CD14-positive monocyte (primary cell): Measurements from ENCODE around the gene BIRC3. TPM values are rescaled to one million over a fixed set of nuclear protein-coding genes. Genes with fewer than 3 reads are reported as not detected.

Experiments used
- DNase-seq, 3 donors: peaks; one replicate each; pipeline ENCODE4 v3.0.0-alpha.2; 2011 to 2022
- H2AFZ ChIP-seq: 2 replicates; pipeline ENCODE4 v1.6.0; 2012; ENCODE audit warnings: mild to moderate bottlenecking, low read depth, low read length, inconsistent platforms; ENCODE audit not compliant: insufficient read depth, poor library complexity, severe bottlenecking
- H3K27ac ChIP-seq, 2 donors: 1 replicate in 1 of 2; 2 replicates in 1 of 2; pipeline ENCODE4 v1.5.1; 2012 to 2013; ENCODE audit warnings: low read length in 2 of 2, control low read depth in 1 of 2, inconsistent platforms in 1 of 2, low read depth in 1 of 2, mild to moderate bottlenecking in 1 of 2
- H3K27me3 ChIP-seq, 2 donors: one replicate each; pipeline versions ENCODE4 v1.6.0 to v1.6.1; 2011 to 2013; ENCODE audit warnings: low read length in 2 of 2; ENCODE audit not compliant: control insufficient read depth in 2 of 2, insufficient read depth in 2 of 2
- H3K36me3 ChIP-seq, 2 donors: replicated peaks in 1 of 2; 1 replicate in 1 of 2; 2 replicates in 1 of 2; pipeline versions ENCODE4 v1.5.1 to v1.6.1; 2012 to 2013; ENCODE audit warnings: low read length in 2 of 2, control low read depth in 1 of 2, inconsistent platforms in 1 of 2, mild to moderate bottlenecking in 1 of 2; ENCODE audit not compliant: insufficient read depth in 2 of 2, control insufficient read depth in 1 of 2
- H3K4me1 ChIP-seq, 2 donors: 1 replicate in 1 of 2; 2 replicates in 1 of 2; pipeline versions ENCODE4 v1.5.1 to v1.6.1; 2012 to 2013; ENCODE audit warnings: low read length in 2 of 2, control low read depth in 1 of 2, inconsistent platforms in 1 of 2, mild to moderate bottlenecking in 1 of 2, moderate library complexity in 1 of 2; ENCODE audit not compliant: insufficient read depth in 2 of 2, control insufficient read depth in 1 of 2
- H3K4me2 ChIP-seq: replicated peaks from 2 replicates; pipeline ENCODE3; 2012; ENCODE audit warnings: low read length, moderate library complexity, mild to moderate bottlenecking; ENCODE audit not compliant: poor library complexity, severe bottlenecking; ENCODE audit errors: extremely low read depth
- H3K4me3 ChIP-seq, 3 experiments: fragments of 200-600 bp in 1 of 3; sonication (generic) in 1 of 3; replicated peaks in 1 of 3; 1 replicate in 2 of 3; 2 replicates in 1 of 3; pipeline ENCODE4 v1.5.1; 2011 to 2013; ENCODE audit warnings: low read length in 3 of 3, mild to moderate bottlenecking in 3 of 3, control low read depth in 2 of 3, low read depth in 2 of 3, inconsistent platforms in 1 of 3, moderate library complexity in 1 of 3
- H3K79me2 ChIP-seq: 2 replicates; pipeline ENCODE4 v1.6.0; 2012; ENCODE audit warnings: mild to moderate bottlenecking, control low read depth, inconsistent platforms, low read length, moderate library complexity; ENCODE audit not compliant: insufficient read depth
- H3K9ac ChIP-seq: 2 replicates; pipeline ENCODE4 v1.6.0; 2017; ENCODE audit warnings: low read length, mild to moderate bottlenecking; ENCODE audit not compliant: insufficient read depth, poor library complexity, severe bottlenecking
- H3K9me3 ChIP-seq, 2 donors: replicated peaks in 1 of 2; 1 replicate in 1 of 2; 2 replicates in 1 of 2; pipeline versions ENCODE4 v1.5.1 to v1.6.1; 2012 to 2013; ENCODE audit warnings: low read length in 2 of 2, control low read depth in 1 of 2; ENCODE audit not compliant: control insufficient read depth in 1 of 2, insufficient read depth in 1 of 2
- H4K20me1 ChIP-seq: 2 replicates; pipeline ENCODE4 v1.6.0; 2012; ENCODE audit warnings: mild to moderate bottlenecking, low read length, control low read depth, moderate library complexity; ENCODE audit not compliant: insufficient read depth
- H3K27ac Mint-ChIP-seq, 7 donors: one replicate each; pipeline ENCODE4 v1.8.0; 2020; ENCODE audit warnings: mild to moderate bottlenecking in 7 of 7, mixed read lengths in 7 of 7, moderate library complexity in 6 of 7, inconsistent platforms in 2 of 7
- H3K27me3 Mint-ChIP-seq, 3 donors: one replicate each; pipeline ENCODE4 v1.8.0; 2021 to 2022; ENCODE audit warnings: low read depth in 3 of 3, mild to moderate bottlenecking in 3 of 3, mixed read lengths in 3 of 3, moderate library complexity in 3 of 3, inconsistent platforms in 1 of 3
- H3K36me3 Mint-ChIP-seq, 2 donors: one replicate each; pipeline ENCODE4 v1.8.0; 2020; ENCODE audit warnings: mixed read lengths in 2 of 2, inconsistent platforms in 1 of 2, mild to moderate bottlenecking in 1 of 2
- H3K4me1 Mint-ChIP-seq: one replicate; pipeline ENCODE4 v1.8.0; 2020; ENCODE audit warnings: mild to moderate bottlenecking, mixed read lengths
- H3K4me3 Mint-ChIP-seq, 2 donors: one replicate each; pipeline ENCODE4 v1.8.0; 2020; ENCODE audit warnings: mild to moderate bottlenecking in 2 of 2, mixed read lengths in 2 of 2, moderate library complexity in 1 of 2
- H3K9me3 Mint-ChIP-seq, 7 donors: one replicate each; pipeline ENCODE4 v1.8.0; 2020 to 2022; ENCODE audit warnings: mixed read lengths in 7 of 7, mild to moderate bottlenecking in 6 of 7, moderate library complexity in 6 of 7, inconsistent platforms in 2 of 7
- CTCF ChIP-seq: fragments of 200-600 bp; IDR thresholded peaks from one replicate; pipeline ENCODE4 v1.8.0; 2022; ENCODE audit warnings: antibody characterized with exemption, mild to moderate bottlenecking
- WGBS: methylation state at CpG from one replicate; pipeline ENCODE4 v1.1.5; 2013; ENCODE audit warnings: missing lambda C conversion rate; ENCODE audit not compliant: insufficient coverage; 5-methylcytosine and 5-hydroxymethylcytosine counted together
- intact Hi-C, 2 donors: fragments of 100-400 bp; cut with micrococcal nuclease; formaldehyde crosslinking; loops; one replicate each; pipeline versions ENCODE4 v1.15.0 to v1.15.1; 2023
- polyA plus RNA-seq, 3 donors: library from polyadenylated mRNA; depleted of rRNA in 1 of 3; unstranded in 2 of 3; stranded (reverse) in 1 of 3; fragments of 300-500 nt in 2 of 3; fragments of >200 nt in 1 of 3; fragmentation: Illumina TruSeq in 2 of 3; gene quantifications; 1 replicate in 2 of 3; 2 replicates in 1 of 3; pipeline ENCODE4 v1.2.3, GENCODE V29; 2012 to 2021

Gene BIRC3
- polyA plus RNA-seq, 3 donors = 3.0 to 9.8 (median 9.5) TPM

GRCh38 chr11:102325088-102325487 lies 7.8 kb downstream of the BIRC3 start:
- intact Hi-C loops = loop anchor here in 1 of 2 donors (5.0 kb wide), 1 partner anchor 33 kb away; no protein-coding TSS in a partner anchor
- no CpG with 5 or more reads among the region's 3 CpGs for WGBS
- Histone ChIP-seq H3K36me3 (peaks cover 17 to 45% of the 10 kb centered on the region in 2 donors), H3K9ac (no peak overlapping the region), H3K27me3 (no peaks in the 10 kb centered on the region), H3K4me3 (no peak overlapping the region), H3K79me2 (no peaks in the 10 kb centered on the region), H4K20me1 (peaks cover 22% of the 10 kb centered on the region), H3K9me3 (no peaks in the 10 kb centered on the region), H3K4me1 (peaks cover 0 to 14% of the 10 kb centered on the region in 2 donors), H2AFZ (no peak overlapping the region), H3K4me2 (no peak overlapping the region), H3K27ac (no peak overlapping the region)
- Mint-ChIP-seq H3K36me3 (peaks cover 31 to 53% of the 10 kb centered on the region in 2 donors), H3K4me1 (peaks cover 19% of the 10 kb centered on the region), H3K9me3 (no peaks in the 10 kb centered on the region), H3K27ac (no peak overlapping the region), H3K27me3 (no peaks in the 10 kb centered on the region), H3K4me3 (no peak overlapping the region)
- TF ChIP-seq CTCF = no peak
- DNase-seq = no peak

- Mint-ChIP-seq H3K4me1 (no peaks in the 10 kb centered on the region), H3K36me3 (peaks cover 49 to 60% of the 10 kb centered on the region in 2 donors), H3K27ac (no peak overlapping the region), H3K27me3 (no peaks in the 10 kb centered on the region), H3K9me3 (no peaks in the 10 kb centered on the region), H3K4me3 (no peak overlapping the region)
- H3K79me2 ChIP-seq = no peaks in the 10 kb centered on the region
- H2AFZ ChIP-seq = no peak overlapping the region
- no peaks in the 10 kb centered on the region for H3K9me3 ChIP-seq
- no peak overlapping the region for H3K4me2 ChIP-seq
- WGBS = no CpG with 5 or more reads among the region's 1 CpG
- peaks cover 22% of the 10 kb centered on the region for H4K20me1 ChIP-seq
- H3K4me1 ChIP-seq = no peaks in the 10 kb centered on the region
- H3K27ac ChIP-seq = no peak overlapping the region
- H3K9ac ChIP-seq = no peak overlapping the region
- intact Hi-C loops = loop anchor here in 1 of 2 donors (5.0 kb wide), 1 partner anchor 36 kb away; no protein-coding TSS in a partner anchor
- no peak overlapping the region for H3K4me3 ChIP-seq
- DNase-seq = no peak
- peaks cover 32 to 77% of the 10 kb centered on the region in 2 donors for H3K36me3 ChIP-seq
- no peaks in the 10 kb centered on the region for H3K27me3 ChIP-seq
- no peak for TF ChIP-seq CTCF
These were observed 11.5 kb downstream of the BIRC3 start for GRCh38 chr11:102328748-102329147.
